Natural killer cell (primary cell): Measurements from ENCODE around the gene CCDC200. TPM values are rescaled to one million over a fixed set of nuclear protein-coding genes. Genes with fewer than 3 reads are reported as not detected.

Experiments used
- ATAC-seq, 3 donors: fragments of 150-1000 bp in 2 of 3; fragments of 200-7000 bp in 1 of 3; cut with Tn5 transposase; 1 replicate in 1 of 3; 2 replicates in 2 of 3; pipeline ENCODE4 v1.10.0; 2021; ENCODE audit warnings: mild to moderate bottlenecking in 2 of 3, moderate library complexity in 2 of 3
- DNase-seq, 2 donors: peaks; one replicate each; pipeline versions ENCODE4 v3.0.0 to v3.0.0-alpha.2; 2013 to 2021; ENCODE audit warnings: mixed read lengths in 1 of 2
- H3K27ac ChIP-seq: one replicate; pipeline ENCODE4 v1.5.1; 2013; ENCODE audit warnings: mild to moderate bottlenecking, low read length
- H3K27me3 ChIP-seq: one replicate; pipeline ENCODE4 v1.6.1; 2013; ENCODE audit warnings: low read length; ENCODE audit not compliant: control insufficient read depth, insufficient read depth
- H3K36me3 ChIP-seq: one replicate; pipeline ENCODE4 v1.6.1; 2013; ENCODE audit warnings: low read length; ENCODE audit not compliant: control insufficient read depth, insufficient read depth
- H3K4me1 ChIP-seq: one replicate; pipeline ENCODE4 v1.6.1; 2013; ENCODE audit warnings: low read length; ENCODE audit not compliant: control insufficient read depth, insufficient read depth
- H3K4me3 ChIP-seq: one replicate; pipeline ENCODE4 v1.5.1; 2013; ENCODE audit warnings: low read length
- H3K9me3 ChIP-seq: one replicate; pipeline ENCODE4 v1.6.1; 2013; ENCODE audit warnings: low read length; ENCODE audit not compliant: control insufficient read depth, insufficient read depth
- H3K27ac Mint-ChIP-seq, 2 donors: one replicate each; pipeline ENCODE4 v1.8.0; 2022; ENCODE audit warnings: mild to moderate bottlenecking in 2 of 2, mixed read lengths in 2 of 2, moderate library complexity in 1 of 2
- H3K27me3 Mint-ChIP-seq, 2 donors: one replicate each; pipeline ENCODE4 v1.8.0; 2022; ENCODE audit warnings: low read depth in 2 of 2, mixed read lengths in 2 of 2
- H3K36me3 Mint-ChIP-seq: one replicate; pipeline ENCODE4 v1.8.0; 2022; ENCODE audit warnings: mixed read lengths
- H3K4me1 Mint-ChIP-seq, 2 donors: one replicate each; pipeline ENCODE4 v1.8.0; 2022; ENCODE audit warnings: mixed read lengths in 2 of 2
- H3K4me3 Mint-ChIP-seq: one replicate; pipeline ENCODE4 v1.8.0; 2022; ENCODE audit warnings: mild to moderate bottlenecking, moderate library complexity, mixed read lengths
- H3K9me3 Mint-ChIP-seq, 2 donors: one replicate each; pipeline ENCODE4 v1.8.0; 2022; ENCODE audit warnings: mixed read lengths in 2 of 2
- WGBS: methylation state at CpG from one replicate; pipeline ENCODE4 v1.1.7; 2013; ENCODE audit warnings: missing lambda C conversion rate; ENCODE audit not compliant: insufficient coverage; 5-methylcytosine and 5-hydroxymethylcytosine counted together
- intact Hi-C: fragments of 100-400 bp; cut with micrococcal nuclease; formaldehyde crosslinking; loops from one replicate; pipeline ENCODE4 v1.14.2; 2022
- total RNA-seq, 4 donors: library from RNA; stranded (reverse); fragments of 120-200 nt in 1 of 4; gene quantifications; one replicate each; pipeline versions ENCODE4 v1.2.3 to v1.2.4, GENCODE V29; 2013 to 2022
- TF ChIP-seq, protein P1 (sequence below): fragments of 200-600 bp; IDR thresholded peaks from one replicate; pipeline ENCODE4 v1.8.0; 2022; ENCODE audit warnings: antibody characterized with exemption

The CCDC200 gene
- total RNA-seq, 3 donors from 2014 or later (not counting 1 experiment from before 2014, with no cell fraction given) = 0.64 to 1.5 TPM; not detected in 1

DNA sequence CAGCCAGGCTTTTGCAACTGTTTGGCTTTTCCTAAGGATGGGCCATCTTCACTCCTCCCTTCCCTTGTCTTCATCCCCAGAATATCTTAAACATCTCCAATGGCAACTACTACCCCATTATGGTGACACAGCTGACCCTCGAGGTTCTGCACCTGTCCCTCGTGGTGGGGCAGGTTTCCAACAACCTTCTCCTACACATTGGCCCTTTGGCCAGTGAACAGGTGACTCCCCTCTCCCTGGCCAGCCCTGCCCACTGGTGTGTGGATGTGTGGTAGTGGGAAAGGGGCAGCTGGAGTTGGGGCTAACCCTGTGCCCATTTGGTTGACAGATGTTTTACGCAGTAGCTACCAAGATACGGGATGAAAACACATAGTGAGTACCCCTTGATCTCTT lies 12.1 kb downstream of the CCDC200 start:
- Mint-ChIP-seq H3K27me3 (no peaks in the 10 kb centered on the region), H3K9me3 (no peaks in the 10 kb centered on the region), H3K36me3 (no peaks in the 10 kb centered on the region), H3K4me3 (no peak overlapping the region), H3K27ac (no peak overlapping the region), H3K4me1 (peaks cover 12 to 37% of the 10 kb centered on the region in 2 donors)
- Histone ChIP-seq H3K27ac (no peak overlapping the region), H3K27me3 (no peaks in the 10 kb centered on the region), H3K4me3 (no peak overlapping the region), H3K9me3 (no peaks in the 10 kb centered on the region), H3K36me3 (peaks cover 29% of the 10 kb centered on the region), H3K4me1 (peaks cover 19% of the 10 kb centered on the region)
- no peak for DNase-seq
- no peak for ATAC-seq
- intact Hi-C loops = no loop called here
- TF ChIP-seq, protein P1, sequence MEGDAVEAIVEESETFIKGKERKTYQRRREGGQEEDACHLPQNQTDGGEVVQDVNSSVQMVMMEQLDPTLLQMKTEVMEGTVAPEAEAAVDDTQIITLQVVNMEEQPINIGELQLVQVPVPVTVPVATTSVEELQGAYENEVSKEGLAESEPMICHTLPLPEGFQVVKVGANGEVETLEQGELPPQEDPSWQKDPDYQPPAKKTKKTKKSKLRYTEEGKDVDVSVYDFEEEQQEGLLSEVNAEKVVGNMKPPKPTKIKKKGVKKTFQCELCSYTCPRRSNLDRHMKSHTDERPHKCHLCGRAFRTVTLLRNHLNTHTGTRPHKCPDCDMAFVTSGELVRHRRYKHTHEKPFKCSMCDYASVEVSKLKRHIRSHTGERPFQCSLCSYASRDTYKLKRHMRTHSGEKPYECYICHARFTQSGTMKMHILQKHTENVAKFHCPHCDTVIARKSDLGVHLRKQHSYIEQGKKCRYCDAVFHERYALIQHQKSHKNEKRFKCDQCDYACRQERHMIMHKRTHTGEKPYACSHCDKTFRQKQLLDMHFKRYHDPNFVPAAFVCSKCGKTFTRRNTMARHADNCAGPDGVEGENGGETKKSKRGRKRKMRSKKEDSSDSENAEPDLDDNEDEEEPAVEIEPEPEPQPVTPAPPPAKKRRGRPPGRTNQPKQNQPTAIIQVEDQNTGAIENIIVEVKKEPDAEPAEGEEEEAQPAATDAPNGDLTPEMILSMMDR = no peak
- WGBS = 90% methylated on average over 3 of the region's 4 CpGs

DNA sequence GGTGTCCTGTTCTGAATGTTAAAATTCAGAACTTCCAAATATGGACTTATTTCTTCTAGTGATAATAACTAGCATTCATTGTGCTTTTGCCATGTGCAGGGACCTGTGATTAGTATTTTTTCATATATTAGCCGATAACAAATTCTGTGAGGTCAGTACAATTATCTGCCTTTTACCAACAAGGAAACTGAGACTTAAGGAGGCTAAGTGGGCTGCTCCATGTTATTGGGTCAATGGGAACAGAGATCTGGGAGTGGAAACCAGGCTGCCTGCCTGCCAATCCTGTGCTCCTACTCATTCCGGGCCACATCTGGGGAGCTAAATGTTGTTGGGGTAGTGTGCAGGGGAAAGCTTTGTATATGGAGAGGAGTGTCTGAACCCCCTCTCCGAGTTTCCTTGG lies 13.1 kb downstream of the CCDC200 start:
- Histone ChIP-seq H3K4me1 (peaks cover 21% of the 10 kb centered on the region), H3K36me3 (peaks cover 29% of the 10 kb centered on the region), H3K4me3 (no peak overlapping the region), H3K27me3 (no peaks in the 10 kb centered on the region), H3K27ac (no peak overlapping the region), H3K9me3 (no peaks in the 10 kb centered on the region)
- no peaks in the 10 kb centered on the region for H3K9me3 Mint-ChIP-seq
- TF ChIP-seq, protein P1 = no peak
- H3K27me3 Mint-ChIP-seq = no peaks in the 10 kb centered on the region
- ATAC-seq = no peak
- H3K27ac Mint-ChIP-seq = peak overlapping the region in 1 of 2 donors; percentile 38
- DNase-seq = no peak
- intact Hi-C loops = no loop called here
- peaks cover 22 to 42% of the 10 kb centered on the region in 2 donors for H3K4me1 Mint-ChIP-seq
- WGBS = 98% methylated on average over 3 of the region's 3 CpGs
- H3K36me3 Mint-ChIP-seq = no peaks in the 10 kb centered on the region
- H3K4me3 Mint-ChIP-seq = no peak overlapping the region

DNA sequence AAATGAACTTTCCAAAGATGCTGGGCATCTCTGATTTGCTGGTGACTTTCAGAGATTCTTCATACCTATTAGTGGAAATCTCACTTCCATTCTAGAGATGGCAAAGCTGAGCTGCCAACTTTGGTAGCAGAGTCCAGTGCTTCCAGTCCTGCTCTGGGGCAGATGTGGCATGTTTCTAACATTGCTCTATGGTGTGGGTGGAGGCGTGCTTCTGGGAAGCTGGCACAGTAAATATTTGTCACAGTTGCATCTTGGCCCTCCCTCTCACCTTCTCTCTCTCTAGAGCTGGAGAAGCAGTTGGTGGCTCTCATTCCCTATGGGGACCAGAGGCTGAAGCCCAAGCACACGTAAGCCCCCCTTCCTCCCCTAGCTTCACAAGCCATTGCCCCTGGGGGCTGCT lies 14.9 kb downstream of the CCDC200 start:
- Mint-ChIP-seq H3K9me3 (no peaks in the 10 kb centered on the region), H3K4me1 (peaks cover 22 to 34% of the 10 kb centered on the region in 2 donors), H3K27ac (peak overlapping the region; percentile 95 to 97), H3K4me3 (peak overlapping the region; percentile 96), H3K27me3 (no peaks in the 10 kb centered on the region), H3K36me3 (peaks cover 6% of the 10 kb centered on the region)
- intact Hi-C loops = loop anchor here (5.0 kb wide), 2 partner anchors 41 to 124 kb away; partner anchors contain the start of gene NBR1
- Histone ChIP-seq H3K27me3 (no peaks in the 10 kb centered on the region), H3K9me3 (no peaks in the 10 kb centered on the region), H3K36me3 (peaks cover 26% of the 10 kb centered on the region), H3K4me1 (peaks cover 21% of the 10 kb centered on the region), H3K4me3 (no peak overlapping the region), H3K27ac (no peak overlapping the region)
- 90% methylated on average over 1 of the region's 2 CpGs for WGBS
- no peak for DNase-seq
- TF ChIP-seq, protein P1 = no peak
- ATAC-seq = no peak
